ENCODE data around the gene PLD5. TPM values are rescaled to one million over a fixed set of nuclear protein-coding genes. Genes with fewer than 3 reads are reported as not detected.

Gene PLD5
- polyA plus RNA-seq, 3 donors = not detected

DNA sequence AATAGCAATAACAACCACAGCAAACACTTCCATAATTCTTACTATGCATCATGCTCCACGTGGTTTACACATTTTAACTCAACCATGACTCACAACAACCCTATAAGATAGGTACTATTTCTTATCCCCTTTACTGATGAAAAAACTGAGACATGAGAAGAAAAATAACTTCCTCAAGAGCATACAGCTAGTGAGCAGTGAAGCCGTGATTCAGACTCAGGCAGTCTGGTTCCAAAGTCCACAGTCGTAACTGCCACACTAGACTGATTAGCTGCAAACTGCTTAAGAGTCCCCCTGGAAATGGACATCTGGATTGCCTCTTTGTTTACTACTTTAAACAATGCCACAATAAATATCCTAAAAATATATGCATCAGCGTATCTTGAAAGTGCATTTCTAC, 55.7 kb downstream of the PLD5 start:
- Mint-ChIP-seq H3K4me1 (no peaks in the 10 kb centered on the region), H3K9me3 (peaks cover 0 to 6% (median 0%) of the 10 kb centered on the region in 7 donors), H3K36me3 (no peaks in the 10 kb centered on the region), H3K27ac (no peak overlapping the region), H3K27me3 (ENCODE audit: low read depth in 3 of 3) (peaks cover 0 to 3% (median 2%) of the 10 kb centered on the region in 3 donors), H3K4me3 (no peak overlapping the region)
- TF ChIP-seq, protein P1, sequence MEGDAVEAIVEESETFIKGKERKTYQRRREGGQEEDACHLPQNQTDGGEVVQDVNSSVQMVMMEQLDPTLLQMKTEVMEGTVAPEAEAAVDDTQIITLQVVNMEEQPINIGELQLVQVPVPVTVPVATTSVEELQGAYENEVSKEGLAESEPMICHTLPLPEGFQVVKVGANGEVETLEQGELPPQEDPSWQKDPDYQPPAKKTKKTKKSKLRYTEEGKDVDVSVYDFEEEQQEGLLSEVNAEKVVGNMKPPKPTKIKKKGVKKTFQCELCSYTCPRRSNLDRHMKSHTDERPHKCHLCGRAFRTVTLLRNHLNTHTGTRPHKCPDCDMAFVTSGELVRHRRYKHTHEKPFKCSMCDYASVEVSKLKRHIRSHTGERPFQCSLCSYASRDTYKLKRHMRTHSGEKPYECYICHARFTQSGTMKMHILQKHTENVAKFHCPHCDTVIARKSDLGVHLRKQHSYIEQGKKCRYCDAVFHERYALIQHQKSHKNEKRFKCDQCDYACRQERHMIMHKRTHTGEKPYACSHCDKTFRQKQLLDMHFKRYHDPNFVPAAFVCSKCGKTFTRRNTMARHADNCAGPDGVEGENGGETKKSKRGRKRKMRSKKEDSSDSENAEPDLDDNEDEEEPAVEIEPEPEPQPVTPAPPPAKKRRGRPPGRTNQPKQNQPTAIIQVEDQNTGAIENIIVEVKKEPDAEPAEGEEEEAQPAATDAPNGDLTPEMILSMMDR (IDR thresholded peaks at IDR 0.05) = no peak
- H3K36me3 ChIP-seq (replicated peaks in 1 of 2; ENCODE audit: control insufficient read depth in 1 of 2, insufficient read depth in 2 of 2, low read length in 2 of 2) = no peaks in the 10 kb centered on the region
- H3K4me3 ChIP-seq (replicated peaks in 1 of 3; ENCODE audit: low read depth in 2 of 3, low read length in 3 of 3) = no peak overlapping the region
- no peak overlapping the region for H2AFZ ChIP-seq (ENCODE audit: insufficient read depth, low read depth, low read length, poor library complexity, severe bottlenecking)
- WGBS (ENCODE audit: insufficient coverage) = 52% methylated on average over 3 of the region's 4 CpGs
- H3K79me2 ChIP-seq (ENCODE audit: insufficient read depth, low read length) = no peaks in the 10 kb centered on the region
- no peaks in the 10 kb centered on the region for H4K20me1 ChIP-seq (ENCODE audit: insufficient read depth, low read length)
- no peak overlapping the region for H3K27ac ChIP-seq (ENCODE audit: low read depth in 1 of 2, low read length in 2 of 2)
- intact Hi-C loops (cut with micrococcal nuclease) = no loop called here
- H3K4me1 ChIP-seq (ENCODE audit: control insufficient read depth in 1 of 2, insufficient read depth in 2 of 2, low read length in 2 of 2) = no peaks in the 10 kb centered on the region
- no peak overlapping the region for H3K9ac ChIP-seq (ENCODE audit: insufficient read depth, low read length, poor library complexity, severe bottlenecking)
- H3K27me3 ChIP-seq (ENCODE audit: control insufficient read depth in 2 of 2, insufficient read depth in 2 of 2, low read length in 2 of 2) = no peaks in the 10 kb centered on the region
- H3K9me3 ChIP-seq (replicated peaks in 1 of 2; ENCODE audit: control insufficient read depth in 1 of 2, insufficient read depth in 1 of 2, low read length in 2 of 2) = no peaks in the 10 kb centered on the region
- no peak overlapping the region for H3K4me2 ChIP-seq (replicated peaks; ENCODE audit: extremely low read depth, low read length, poor library complexity, severe bottlenecking)
- DNase-seq = no peak

DNA sequence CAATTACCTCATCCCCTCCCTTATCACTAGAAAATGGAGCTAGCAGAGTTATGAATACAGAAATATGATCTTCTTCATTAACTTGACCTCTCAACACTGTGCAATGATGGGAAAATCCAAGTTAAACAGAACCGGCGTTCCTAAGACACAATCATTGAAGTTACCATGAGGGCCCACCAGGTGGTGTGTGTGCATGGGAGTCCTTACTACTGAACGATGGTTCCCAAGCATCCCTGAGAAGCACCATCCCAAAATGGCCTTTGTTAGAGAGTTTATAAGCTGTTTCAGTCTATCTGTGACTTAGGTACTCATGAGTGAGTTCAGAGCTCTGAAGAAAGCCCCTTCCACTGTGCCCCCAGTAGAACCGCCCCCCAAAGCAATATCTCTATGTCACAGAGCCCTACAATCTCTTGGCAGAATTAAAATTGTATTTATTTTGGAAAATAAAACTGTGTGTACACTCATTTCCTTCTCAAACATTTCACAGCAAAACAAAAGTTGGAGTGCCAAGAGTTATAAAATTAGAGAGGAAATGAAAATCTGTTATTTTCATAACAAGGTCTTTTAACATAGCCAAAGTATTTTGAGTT, 56.8 kb downstream of the PLD5 start:
- peaks cover 0 to 6% (median 0%) of the 10 kb centered on the region in 7 donors for H3K9me3 Mint-ChIP-seq
- Histone ChIP-seq H3K27ac (ENCODE audit: low read depth in 1 of 2, low read length in 2 of 2) (no peak overlapping the region), H3K4me3 (replicated peaks in 1 of 3; ENCODE audit: low read depth in 2 of 3, low read length in 3 of 3) (no peak overlapping the region), H3K9me3 (replicated peaks in 1 of 2; ENCODE audit: control insufficient read depth in 1 of 2, insufficient read depth in 1 of 2, low read length in 2 of 2) (no peaks in the 10 kb centered on the region), H3K27me3 (ENCODE audit: control insufficient read depth in 2 of 2, insufficient read depth in 2 of 2, low read length in 2 of 2) (no peaks in the 10 kb centered on the region), H4K20me1 (ENCODE audit: insufficient read depth, low read length) (no peaks in the 10 kb centered on the region), H2AFZ (ENCODE audit: insufficient read depth, low read depth, low read length, poor library complexity, severe bottlenecking) (no peak overlapping the region), H3K9ac (ENCODE audit: insufficient read depth, low read length, poor library complexity, severe bottlenecking) (no peak overlapping the region), H3K4me2 (replicated peaks; ENCODE audit: extremely low read depth, low read length, poor library complexity, severe bottlenecking) (no peak overlapping the region), H3K79me2 (ENCODE audit: insufficient read depth, low read length) (no peaks in the 10 kb centered on the region), H3K36me3 (replicated peaks in 1 of 2; ENCODE audit: control insufficient read depth in 1 of 2, insufficient read depth in 2 of 2, low read length in 2 of 2) (no peaks in the 10 kb centered on the region), H3K4me1 (ENCODE audit: control insufficient read depth in 1 of 2, insufficient read depth in 2 of 2, low read length in 2 of 2) (no peaks in the 10 kb centered on the region)
- peaks cover 0 to 3% (median 2%) of the 10 kb centered on the region in 3 donors for H3K27me3 Mint-ChIP-seq (ENCODE audit: low read depth in 3 of 3)
- TF ChIP-seq, protein P1 (IDR thresholded peaks at IDR 0.05) = no peak
- intact Hi-C loops (cut with micrococcal nuclease) = no loop called here
- H3K4me1 Mint-ChIP-seq = no peaks in the 10 kb centered on the region
- WGBS (ENCODE audit: insufficient coverage) = no CpG with 5 or more reads among the region's 4 CpGs
- no peak overlapping the region for H3K27ac Mint-ChIP-seq
- DNase-seq = no peak
- H3K4me3 Mint-ChIP-seq = no peak overlapping the region
- no peaks in the 10 kb centered on the region for H3K36me3 Mint-ChIP-seq
